ENCODE results near the gene CTAGE8.

DNA sequence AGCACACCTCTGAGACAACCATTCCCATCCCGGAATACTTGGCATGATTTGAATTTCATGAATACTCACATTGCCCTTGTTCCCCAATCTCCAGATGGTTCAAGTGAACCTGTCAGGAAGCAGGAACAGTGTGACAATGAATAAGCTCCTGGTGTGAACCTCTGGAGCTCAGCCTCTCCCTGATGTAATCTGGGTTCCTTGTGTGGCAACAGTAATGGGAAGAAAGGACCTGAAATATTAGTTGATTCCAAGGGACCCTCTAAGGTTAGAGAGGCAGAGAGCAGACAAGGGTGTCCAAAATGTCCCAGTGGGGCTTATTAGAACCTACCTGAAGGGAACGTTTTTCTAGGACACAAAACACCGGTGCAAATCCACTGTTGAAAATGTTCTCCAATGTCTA, 13.0 kb downstream of the CTAGE8 start:
- TF ChIP-seq CTCF (IDR thresholded peaks at IDR 0.05) (no peak), POLR2A (IDR thresholded peaks at IDR 0.05) (no peak)

All from body of pancreas (tissue), 4 donors.